GM23248 (cell line): Measurements from ENCODE around the gene SLC15A5. TPM values are rescaled to one million over a fixed set of nuclear protein-coding genes. Genes with fewer than 3 reads are reported as not detected.

Source experiments
- DNase-seq: peaks from one replicate; pipeline ENCODE4 v3.0.0-alpha.2; 2015
- H2AFZ ChIP-seq: fragments of 200-600 bp; sonication (generic); 2 replicates; pipeline ENCODE4 v1.6.1; 2016; ENCODE audit warnings: antibody characterized with exemption
- H3F3A ChIP-seq: fragments of 200-600 bp; sonication (generic); 2 replicates; pipeline ENCODE4 v1.6.1; 2016; ENCODE audit warnings: mild to moderate bottlenecking, antibody characterized with exemption, mixed run types; ENCODE audit not compliant: insufficient read depth
- H3K27ac ChIP-seq: fragments of 200-600 bp; sonication (generic); 2 replicates; pipeline ENCODE4 v1.5.1; 2016; ENCODE audit warnings: mild to moderate bottlenecking
- H3K27me3 ChIP-seq: fragments of 200-600 bp; sonication (generic); replicated peaks from 2 replicates; pipeline ENCODE4 v1.6.1; 2016; ENCODE audit warnings: mild to moderate bottlenecking; ENCODE audit not compliant: insufficient read depth
- H3K36me3 ChIP-seq: fragments of 200-600 bp; sonication (generic); 2 replicates; pipeline ENCODE4 v1.6.1; 2016; ENCODE audit warnings: low read depth, mild to moderate bottlenecking
- H3K4me1 ChIP-seq: fragments of 200-600 bp; sonication (generic); 2 replicates; pipeline ENCODE4 v1.6.1; 2016; ENCODE audit warnings: mild to moderate bottlenecking; ENCODE audit not compliant: insufficient read depth
- H3K4me2 ChIP-seq: fragments of 200-600 bp; sonication (generic); one replicate; pipeline ENCODE4 v1.6.1; 2016; ENCODE audit warnings: mild to moderate bottlenecking; ENCODE audit not compliant: unreplicated experiment
- H3K4me3 ChIP-seq: fragments of 200-600 bp; sonication (generic); 2 replicates; pipeline ENCODE4 v1.5.1; 2016; ENCODE audit warnings: mild to moderate bottlenecking
- H3K79me2 ChIP-seq: fragments of 200-600 bp; sonication (generic); 2 replicates; pipeline ENCODE4 v1.6.1; 2016; ENCODE audit warnings: mild to moderate bottlenecking; ENCODE audit not compliant: insufficient read depth
- H3K9ac ChIP-seq: fragments of 200-600 bp; sonication (generic); 2 replicates; pipeline ENCODE4 v1.6.1; 2016; ENCODE audit warnings: mild to moderate bottlenecking
- H3K9me2 ChIP-seq: fragments of 200-600 bp; sonication (generic); 2 replicates; pipeline ENCODE4 v1.6.1; 2016; ENCODE audit warnings: mixed run types, mild to moderate bottlenecking, moderate library complexity; ENCODE audit not compliant: insufficient read depth
- H3K9me3 ChIP-seq: fragments of 200-600 bp; sonication (generic); one replicate; pipeline ENCODE4 v1.6.1; 2017; ENCODE audit warnings: low read depth
- H4K20me1 ChIP-seq: fragments of 200-600 bp; sonication (generic); 2 replicates; pipeline ENCODE4 v1.6.0; 2016; ENCODE audit not compliant: insufficient read depth
- EZH2 ChIP-seq: fragments of 200-600 bp; sonication (generic); IDR thresholded peaks from 2 replicates; pipeline ENCODE4 v1.6.1; 2018; ENCODE audit warnings: antibody characterized with exemption, mild to moderate bottlenecking; ENCODE audit not compliant: insufficient read depth, poor library complexity, severe bottlenecking
- EZH2phosphoT487 ChIP-seq: fragments of 200-600 bp; sonication (generic); IDR thresholded peaks from 2 replicates; pipeline ENCODE4 v1.6.1; 2018; ENCODE audit warnings: antibody characterized with exemption, moderate library complexity, mild to moderate bottlenecking, low read depth; ENCODE audit not compliant: insufficient read depth
- WGBS, 2 experiments: methylation state at CpG; one replicate each; pipeline ENCODE4 v1.1.6; 2015 to 2017; ENCODE audit warnings: low lambda C conversion rate in 2 of 2, low coverage in 1 of 2; ENCODE audit errors: missing lambda C conversion rate in 2 of 2; 5-methylcytosine and 5-hydroxymethylcytosine counted together
- in situ Hi-C: fragments of 300-500 bp; cut with MboI; formaldehyde crosslinking; loops from 2 replicates; pipeline ENCODE4 v1.15.0; 2020
- polyA plus RNA-seq: library from polyadenylated mRNA; unstranded; fragments of >200 nt; fragmentation: Nextera tagmentation; extraction: Ambion mirVana; gene quantifications from 2 replicates; pipeline ENCODE4 v1.2.1, GENCODE V29; 2016
- total RNA-seq: library from RNA; depleted of rRNA; stranded (reverse); fragments of >200 nt; shearing (Covaris generic); gene quantifications from 2 replicates; pipeline ENCODE4 v1.2.3, GENCODE V29; 2014

Gene SLC15A5
- total and polyA plus RNA-seq, 2 experiments from 2014 or later: not detected

DNA sequence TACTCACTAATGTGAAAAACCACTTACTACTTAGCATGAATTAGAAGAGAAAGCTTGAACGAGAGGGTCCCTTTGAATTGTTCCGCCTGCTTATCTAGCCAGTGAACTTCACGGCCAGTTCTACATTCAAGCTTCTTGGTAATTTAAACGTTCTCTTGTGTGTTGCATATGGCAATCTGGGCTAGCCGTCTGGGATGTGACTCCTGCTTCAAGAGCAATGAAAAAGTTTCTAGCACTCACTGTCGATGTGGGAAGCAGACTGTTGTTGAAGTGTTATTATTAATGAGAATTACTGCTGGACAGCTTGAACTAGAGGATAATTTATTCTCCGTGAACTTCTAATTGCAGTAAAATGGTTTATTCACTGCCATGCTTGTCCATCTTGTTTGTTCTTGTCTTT, 93.9 kb downstream of the SLC15A5 start:
- Histone ChIP-seq H3F3A (no peaks in the 10 kb centered on the region), H4K20me1 (no peaks in the 10 kb centered on the region), H3K27ac (no peak overlapping the region), H3K4me3 (no peak overlapping the region), H3K27me3 (peaks cover 22% of the 10 kb centered on the region), H3K9me3 (no peaks in the 10 kb centered on the region), H3K4me1 (no peaks in the 10 kb centered on the region), H3K9me2 (no peaks in the 10 kb centered on the region), H2AFZ (no peak overlapping the region), H3K79me2 (no peaks in the 10 kb centered on the region), H3K9ac (no peak overlapping the region), H3K36me3 (no peaks in the 10 kb centered on the region), H3K4me2 (no peak overlapping the region)
- in situ Hi-C loops: no loop called here
- DNase-seq: no peak
- WGBS, 2 experiments: 38 to 42% methylated on average over 7 of the region's 7 CpGs
- TF ChIP-seq EZH2 (no peak), EZH2phosphoT487 (no peak)

DNA sequence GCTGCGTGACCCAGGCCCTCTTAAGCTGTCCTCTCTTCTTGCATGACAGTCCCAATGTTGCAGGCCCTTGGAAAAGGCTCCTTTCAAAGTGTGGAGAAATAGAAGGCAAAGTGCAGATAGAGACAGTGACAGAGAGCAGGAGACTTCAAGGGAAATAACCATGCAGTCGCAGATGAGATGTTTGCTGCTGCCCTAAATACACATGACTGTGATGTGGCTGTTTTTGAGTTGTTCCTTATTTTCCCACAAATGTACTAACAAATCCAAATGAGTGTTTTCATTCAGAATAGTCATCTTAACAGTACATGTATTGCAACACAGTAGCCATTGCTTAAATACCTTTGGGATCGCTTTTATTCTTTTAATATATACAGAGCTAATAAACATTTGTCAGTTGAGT, 101.6 kb downstream of the SLC15A5 start:
- TF ChIP-seq EZH2phosphoT487 (no peak), EZH2 (no peak)
- 69% methylated on average over 3 of the region's 3 CpGs for WGBS, 2 experiments

DNA sequence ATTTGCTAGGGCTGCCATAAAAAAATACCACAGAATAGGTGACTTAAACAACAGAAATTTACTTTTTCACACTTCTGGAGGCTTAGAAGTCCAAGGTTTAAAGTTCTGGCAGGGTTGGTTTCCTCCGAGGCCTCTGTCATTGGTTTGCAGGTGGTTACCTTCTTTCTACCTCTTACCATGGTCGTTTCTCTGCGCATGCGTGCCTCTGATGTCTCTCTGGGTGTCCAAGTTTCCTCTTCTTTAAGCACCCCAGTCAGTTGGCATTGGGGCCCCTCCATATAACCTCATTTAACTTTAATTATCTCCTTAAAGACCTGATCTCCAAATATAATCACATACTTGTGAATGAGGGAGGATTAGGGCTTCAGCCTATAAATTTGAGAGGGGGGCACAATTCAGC, 103.2 kb downstream of the SLC15A5 start:
- H3K79me2 ChIP-seq: no peaks in the 10 kb centered on the region
- no peak overlapping the region for H3K4me2 ChIP-seq
- in situ Hi-C loops: no loop called here
- 0 out of 2 replicates have a peak, but pooled peaks cover 5% of the 10 kb centered on the region for H3K27me3 ChIP-seq
- H3K9ac ChIP-seq: no peak overlapping the region
- H4K20me1 ChIP-seq: no peaks in the 10 kb centered on the region
- H3K27ac ChIP-seq: no peak overlapping the region
- DNase-seq: no peak
- TF ChIP-seq EZH2 (no peak), EZH2phosphoT487 (no peak)
- no peaks in the 10 kb centered on the region for H3K9me2 ChIP-seq
- no peaks in the 10 kb centered on the region for H3K36me3 ChIP-seq
- 81 to 85% methylated on average over 4 of the region's 4 CpGs for WGBS, 2 experiments
- no peak overlapping the region for H2AFZ ChIP-seq
- H3K9me3 ChIP-seq: no peaks in the 10 kb centered on the region
- H3F3A ChIP-seq: no peaks in the 10 kb centered on the region
- no peak overlapping the region for H3K4me3 ChIP-seq
- H3K4me1 ChIP-seq: no peaks in the 10 kb centered on the region

More for the DNA sequence above, 101.6 kb downstream of the SLC15A5 start:
- H3K36me3 ChIP-seq: no peaks in the 10 kb centered on the region
- no peaks in the 10 kb centered on the region for H3K4me1 ChIP-seq
- in situ Hi-C loops: no loop called here
- no peaks in the 10 kb centered on the region for H3K9me3 ChIP-seq
- H3F3A ChIP-seq: no peaks in the 10 kb centered on the region
- no peaks in the 10 kb centered on the region for H3K9me2 ChIP-seq
- no peak overlapping the region for H3K4me3 ChIP-seq
- no peak overlapping the region for H3K27ac ChIP-seq
- no peak overlapping the region for H3K4me2 ChIP-seq
- peak; percentile 17 for DNase-seq
- 0 out of 2 replicates have a peak, but pooled peaks cover 9% of the 10 kb centered on the region for H3K27me3 ChIP-seq
- H2AFZ ChIP-seq: no peak overlapping the region
- H3K9ac ChIP-seq: no peak overlapping the region
- H4K20me1 ChIP-seq: no peaks in the 10 kb centered on the region
- H3K79me2 ChIP-seq: no peaks in the 10 kb centered on the region

DNA sequence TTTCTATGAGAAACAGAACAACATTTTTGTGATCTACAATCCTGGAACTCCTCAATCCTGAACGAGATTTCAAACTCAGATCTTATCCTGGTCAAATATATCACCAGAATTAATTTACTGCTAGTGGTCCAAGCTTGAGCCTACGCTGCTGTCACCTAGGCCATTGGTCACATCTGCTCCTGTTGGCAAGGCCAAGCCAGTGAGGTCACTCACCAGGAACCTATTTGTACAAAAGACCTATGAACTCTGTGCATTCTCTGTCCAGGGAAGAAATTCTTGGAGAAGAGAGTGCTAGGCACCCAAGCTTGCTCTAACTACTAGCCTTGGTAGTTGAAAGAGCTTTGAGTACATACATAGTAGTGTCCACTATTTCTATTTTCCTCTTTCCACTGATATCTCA, 106.1 kb downstream of the SLC15A5 start:
- in situ Hi-C loops: no loop called here
- Histone ChIP-seq H3K36me3 (no peaks in the 10 kb centered on the region), H3F3A (no peaks in the 10 kb centered on the region), H3K79me2 (no peaks in the 10 kb centered on the region), H3K9ac (no peak overlapping the region), H3K27ac (no peak overlapping the region), H3K4me3 (no peak overlapping the region), H3K27me3 (peaks cover 5% of the 10 kb centered on the region; the same call in 1 of the 2 replicates), H2AFZ (no peak overlapping the region), H3K9me2 (no peaks in the 10 kb centered on the region), H3K4me2 (no peak overlapping the region), H3K4me1 (no peaks in the 10 kb centered on the region), H3K9me3 (no peaks in the 10 kb centered on the region), H4K20me1 (no peaks in the 10 kb centered on the region)
- no peak for TF ChIP-seq EZH2
- no peak for TF ChIP-seq EZH2phosphoT487
- 46 to 48% methylated on average over 2 of the region's 2 CpGs for WGBS, 2 experiments
- DNase-seq: no peak

DNA sequence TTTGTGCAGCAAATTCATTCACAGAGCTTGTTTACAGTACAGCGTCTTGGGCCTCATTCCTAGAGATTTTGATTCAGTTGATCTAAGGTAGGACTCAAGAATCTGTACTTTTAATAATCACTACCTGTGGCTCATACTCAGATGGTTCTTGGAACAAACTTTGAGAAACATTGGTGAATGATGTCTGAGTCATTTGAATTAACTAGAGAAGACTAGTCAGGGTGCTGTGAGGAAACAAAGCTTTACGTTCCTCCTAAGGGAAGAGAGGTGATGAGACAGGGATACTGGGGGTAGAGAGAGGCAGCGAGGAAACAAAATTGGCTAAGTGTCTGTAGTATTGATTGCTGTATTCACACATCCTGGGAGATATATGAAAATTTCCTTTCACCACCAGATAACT, 109.4 kb downstream of the SLC15A5 start:
- Histone ChIP-seq H3K4me1 (no peaks in the 10 kb centered on the region), H3K9me3 (no peaks in the 10 kb centered on the region), H3K4me3 (no peak overlapping the region), H3F3A (no peaks in the 10 kb centered on the region), H3K27ac (no peak overlapping the region), H4K20me1 (no peaks in the 10 kb centered on the region), H3K36me3 (no peaks in the 10 kb centered on the region), H3K9me2 (no peaks in the 10 kb centered on the region), H3K27me3 (no peaks in the 10 kb centered on the region; the same call in 1 of the 2 replicates), H3K9ac (no peak overlapping the region), H3K4me2 (no peak overlapping the region), H3K79me2 (no peaks in the 10 kb centered on the region), H2AFZ (no peak overlapping the region)
- DNase-seq: peak; percentile 22
- 69 to 75% methylated on average over 3 of the region's 3 CpGs for WGBS, 2 experiments
- in situ Hi-C loops: no loop called here
- TF ChIP-seq EZH2phosphoT487 (no peak), EZH2 (no peak)
